CD4-positive, alpha-beta T cell (primary cell): Measurements from ENCODE around the gene SERPINE1. TPM values are rescaled to one million over a fixed set of nuclear protein-coding genes. Genes with fewer than 3 reads are reported as not detected.

Experiments
- ATAC-seq: fragments of 200-7000 bp; cut with Tn5 transposase; one replicate; pipeline ENCODE4 v1.10.0; 2022; ENCODE audit warnings: mild to moderate bottlenecking; ENCODE audit not compliant: poor library complexity
- CTCF ChIA-PET: fragments of 350-600 bp; sonication (Branson Sonifier 250); formaldehyde crosslinking; loops from one replicate; lab custom pipeline; 2021; ENCODE audit warnings: antibody characterized with exemption, inconsistent platforms; lab: Charles Lee
- POLR2A ChIA-PET: fragments of 350-600 bp; sonication (Branson Sonifier 250); formaldehyde crosslinking; loops from one replicate; lab custom pipeline; 2021; ENCODE audit warnings: antibody characterized with exemption, inconsistent platforms; lab: Charles Lee
- DNase-seq, 14 experiments: peaks; one replicate each; pipeline ENCODE4 v3.0.0-alpha.2; 2013 to 2020; ENCODE audit warnings: mixed read lengths in 2 of 14
- H3K27ac ChIP-seq, 2 donors: one replicate each; pipeline versions ENCODE4 v1.5.1 to v1.7.0; 2013; ENCODE audit warnings: low read length in 2 of 2, low read depth in 1 of 2, mild to moderate bottlenecking in 1 of 2
- H3K27me3 ChIP-seq, 2 experiments: 1 replicate in 1 of 2; 2 replicates in 1 of 2; pipeline versions ENCODE4 v1.6.1 to v1.7.0; 2013; ENCODE audit warnings: low read length in 2 of 2, control low read depth in 1 of 2, mild to moderate bottlenecking in 1 of 2, moderate library complexity in 1 of 2; ENCODE audit not compliant: insufficient read depth in 2 of 2, control insufficient read depth in 1 of 2
- H3K36me3 ChIP-seq: one replicate; pipeline ENCODE4 v1.6.1; 2013; ENCODE audit warnings: low read length, control low read depth; ENCODE audit not compliant: insufficient read depth
- H3K4me1 ChIP-seq: one replicate; pipeline ENCODE4 v1.6.1; 2013; ENCODE audit warnings: low read length, control low read depth; ENCODE audit not compliant: insufficient read depth
- H3K4me3 ChIP-seq: one replicate; pipeline ENCODE4 v1.5.1; 2013; ENCODE audit warnings: mild to moderate bottlenecking, low read length, moderate library complexity
- H3K9me3 ChIP-seq, 2 experiments: 1 replicate in 1 of 2; 2 replicates in 1 of 2; pipeline versions ENCODE4 v1.6.1 to v1.7.0; 2013; ENCODE audit warnings: low read length in 2 of 2, mild to moderate bottlenecking in 2 of 2, control low read depth in 1 of 2, moderate library complexity in 1 of 2; ENCODE audit not compliant: control insufficient read depth in 1 of 2, insufficient read depth in 1 of 2
- H3K27ac Mint-ChIP-seq: one replicate; pipeline ENCODE4 v1.8.0; 2020; ENCODE audit warnings: mixed read lengths
- H3K27me3 Mint-ChIP-seq: one replicate; pipeline ENCODE4 v1.8.0; 2021; ENCODE audit warnings: mixed read lengths
- H3K36me3 Mint-ChIP-seq: one replicate; pipeline ENCODE4 v1.8.0; 2021; ENCODE audit warnings: low read depth, mixed read lengths
- H3K4me1 Mint-ChIP-seq: one replicate; pipeline ENCODE4 v1.8.0; 2021; ENCODE audit warnings: low read depth, mixed read lengths
- H3K4me3 Mint-ChIP-seq: one replicate; pipeline ENCODE4 v1.8.0; 2020; ENCODE audit warnings: mild to moderate bottlenecking, mixed read lengths
- H3K9me3 Mint-ChIP-seq: one replicate; pipeline ENCODE4 v1.8.0; 2020; ENCODE audit warnings: mixed read lengths
- CTCF ChIP-seq: fragments of 200-600 bp; IDR thresholded peaks from one replicate; pipeline ENCODE4 v1.8.0; 2022; ENCODE audit warnings: antibody characterized with exemption, mild to moderate bottlenecking
- intact Hi-C, 2 experiments: fragments of 100-400 bp; cut with DNase I in 1 of 2; cut with micrococcal nuclease in 1 of 2; formaldehyde crosslinking; loops; one replicate each; pipeline versions ENCODE4 v1.15.1 to v1.9.0; 2023 to 2025; cut with DNase I, micrococcal nuclease
- microRNA-seq: library from miRNA; unstranded; fragments of <30 nt; microRNA quantifications from one replicate; pipeline ENCODE4 v1.2.0, GENCODE V29; 2021; ENCODE audit warnings: borderline microRNAs expressed, borderline replicate concordance
- total RNA-seq, 174 experiments: library from RNA in 2 of 174; stranded (reverse) in 2 of 174; gene quantifications; one replicate each; pipeline ENCODE4 v1.2.3 and lab custom pipeline; 2021 to 2026

Gene SERPINE1
- total RNA-seq, 2 experiments from 2014 or later = 0.11 TPM; not detected in 1

- Mint-ChIP-seq H3K27ac (no peak overlapping the region), H3K4me3 (no peak overlapping the region), H3K27me3 (peaks cover 47% of the 10 kb centered on the region), H3K36me3 (no peaks in the 10 kb centered on the region), H3K9me3 (no peaks in the 10 kb centered on the region), H3K4me1 (no peaks in the 10 kb centered on the region)
- Histone ChIP-seq H3K36me3 (no peaks in the 10 kb centered on the region), H3K9me3 (no peaks in the 10 kb centered on the region), H3K4me1 (peaks cover 7% of the 10 kb centered on the region), H3K4me3 (no peak overlapping the region), H3K27ac (no peak overlapping the region), H3K27me3 (peaks cover 17 to 23% of the 10 kb centered on the region in 2 experiments)
- ChIA-PET POLR2A (no interaction called here), CTCF (interaction anchor here (1.1 to 1.6 kb wide), 2 partner anchors 11 to 59 kb away, joined by 3 to 4 read pairs; no protein-coding TSS in a partner anchor)
- TF ChIP-seq CTCF = no peak
- DNase-seq (no peak), ATAC-seq (no peak)
- intact Hi-C loops = no loop called here
Measured at GRCh38 chr7:101185258-101185839, 58.4 kb downstream of the SERPINE1 start.

GRCh38 chr7:101186194-101186593, 59.3 kb downstream of the SERPINE1 start:
- no peak for ATAC-seq
- Histone ChIP-seq H3K36me3 (no peaks in the 10 kb centered on the region), H3K4me1 (peaks cover 4% of the 10 kb centered on the region), H3K27me3 (peaks cover 11 to 15% of the 10 kb centered on the region in 2 experiments), H3K4me3 (no peak overlapping the region), H3K27ac (no peak overlapping the region), H3K9me3 (no peaks in the 10 kb centered on the region)
- no peaks in the 10 kb centered on the region for H3K4me1 Mint-ChIP-seq
- no peak for DNase-seq
- no peak for TF ChIP-seq CTCF
- POLR2A ChIA-PET = no interaction called here
- intact Hi-C loops = no loop called here
- no peak overlapping the region for H3K4me3 Mint-ChIP-seq
- H3K27ac Mint-ChIP-seq = no peak overlapping the region
- no peaks in the 10 kb centered on the region for H3K9me3 Mint-ChIP-seq
- H3K36me3 Mint-ChIP-seq = no peaks in the 10 kb centered on the region
- CTCF ChIA-PET = interaction anchor here (1.1 to 1.6 kb wide), 2 partner anchors 12 to 58 kb away, joined by 3 to 4 read pairs; no protein-coding TSS in a partner anchor
- peaks cover 38% of the 10 kb centered on the region for H3K27me3 Mint-ChIP-seq

- Mint-ChIP-seq H3K36me3 (no peaks in the 10 kb centered on the region), H3K4me1 (no peaks in the 10 kb centered on the region), H3K4me3 (no peak overlapping the region), H3K27me3 (peaks cover 35% of the 10 kb centered on the region), H3K27ac (no peak overlapping the region), H3K9me3 (no peaks in the 10 kb centered on the region)
- peaks cover 8 to 14% of the 10 kb centered on the region in 2 experiments for H3K27me3 ChIP-seq
- no peaks in the 10 kb centered on the region for H3K36me3 ChIP-seq
- ChIA-PET POLR2A (no interaction called here), CTCF (interaction anchor here (0.5 to 1.6 kb wide), 2 partner anchors 13 to 43 kb away, joined by 4 read pairs; no protein-coding TSS in a partner anchor)
- no peak for DNase-seq
- no peak for ATAC-seq
- H3K27ac ChIP-seq = no peak overlapping the region
- peaks cover 4% of the 10 kb centered on the region for H3K4me1 ChIP-seq
- intact Hi-C loops = no loop called here
- no peak overlapping the region for H3K4me3 ChIP-seq
- H3K9me3 ChIP-seq = no peaks in the 10 kb centered on the region
- no peak for TF ChIP-seq CTCF
Measured at GRCh38 chr7:101186844-101187428, 60.0 kb downstream of the SERPINE1 start.

Small RNAs within 50 kb of the gene (microRNA-seq; reads per million reads assigned to microRNA genes)
- gene MIR4653 = not detected

Other genes starting within 250 kb of the SERPINE1 start
- gene UFSP1, start 237.4 kb upstream of the SERPINE1 start, total RNA-seq = 1 to 10 TPM; 1.1 to 1.5 TPM
- under 1 TPM; 0.14 to 0.22 TPM for gene ACHE, start 231.2 kb upstream of the SERPINE1 start, total RNA-seq
- not detected for gene MUC3A, start 177.6 kb upstream of the SERPINE1 start, total RNA-seq
- gene MUC12, start 157.5 kb upstream of the SERPINE1 start, total RNA-seq = under 1 TPM; 0.39 to 0.60 TPM
- gene MUC17, start 107.0 kb upstream of the SERPINE1 start, total RNA-seq = not detected
- gene TRIM56, start 41.6 kb upstream of the SERPINE1 start, total RNA-seq = 10 to 100 TPM; 29.9 to 31.8 TPM
- 1 to 10 TPM; 3.0 to 3.9 TPM for gene AP1S1, start 27.4 kb downstream of the SERPINE1 start, total RNA-seq
- gene VGF, start 38.5 kb downstream of the SERPINE1 start, total RNA-seq = not detected
- gene NAT16, start 53.2 kb downstream of the SERPINE1 start, total RNA-seq = not detected
- gene MOGAT3, start 73.9 kb downstream of the SERPINE1 start, total RNA-seq = under 1 TPM in 1 of 2 experiments, not detected in 1; 0.11 TPM
- 10 to 100 TPM; 13.8 to 15.9 TPM for gene PLOD3, start 90.5 kb downstream of the SERPINE1 start, total RNA-seq
- gene ZNHIT1, start 91.1 kb downstream of the SERPINE1 start, total RNA-seq = 10 to 100 TPM; 28.4 to 30.6 TPM
- gene CLDN15, start 110.7 kb downstream of the SERPINE1 start, total RNA-seq = 10 to 100 TPM; 12.6 to 15.2 TPM
- gene FIS1, start 118.0 kb downstream of the SERPINE1 start, total RNA-seq = 10 to 100 TPM; 81.2 to 82.3 TPM
- 1 to 10 TPM; 2.7 to 3.3 TPM for gene IFT22, start 194.7 kb downstream of the SERPINE1 start, total RNA-seq
- gene COL26A1, start 235.8 kb downstream of the SERPINE1 start, total RNA-seq = not detected